Memory B cell (primary cell): Measurements from ENCODE around the gene KPNB1.

Source experiments
- ATAC-seq: fragments of 150-1000 bp; cut with Tn5 transposase; 2 replicates; pipeline ENCODE4 v1.10.0; 2021; ENCODE audit warnings: low read depth, mild to moderate bottlenecking, moderate library complexity
- DNase-seq, 2 donors: peaks; one replicate each; pipeline ENCODE4 v3.0.0; 2022; ENCODE audit warnings: low spot score in 2 of 2
- H3K27ac Mint-ChIP-seq: one replicate; pipeline ENCODE4 v1.8.0; 2022; ENCODE audit warnings: mild to moderate bottlenecking, moderate library complexity, mixed read lengths
- H3K27me3 Mint-ChIP-seq: one replicate; pipeline ENCODE4 v1.8.0; 2022; ENCODE audit warnings: mixed read lengths
- H3K36me3 Mint-ChIP-seq: one replicate; pipeline ENCODE4 v1.8.0; 2022; ENCODE audit warnings: mild to moderate bottlenecking, mixed read lengths
- H3K4me1 Mint-ChIP-seq: one replicate; pipeline ENCODE4 v1.8.0; 2022; ENCODE audit warnings: mixed read lengths
- H3K4me3 Mint-ChIP-seq: one replicate; pipeline ENCODE4 v1.8.0; 2022; ENCODE audit warnings: mild to moderate bottlenecking, moderate library complexity, mixed read lengths
- H3K9me3 Mint-ChIP-seq: one replicate; pipeline ENCODE4 v1.8.0; 2022; ENCODE audit warnings: mixed read lengths

The KPNB1 gene

GRCh38 chr17:47702391-47702995, 52.8 kb downstream of the KPNB1 start:
- ATAC-seq (no peak), DNase-seq (no peak)
- no peak overlapping the region for H3K27ac Mint-ChIP-seq
- no peak overlapping the region for H3K4me3 Mint-ChIP-seq
- H3K27me3 Mint-ChIP-seq, result no peaks in the 10 kb centered on the region
- H3K36me3 Mint-ChIP-seq, result no peaks in the 10 kb centered on the region
- H3K4me1 Mint-ChIP-seq, result peaks cover 52% of the 10 kb centered on the region
- H3K9me3 Mint-ChIP-seq, result no peaks in the 10 kb centered on the region

- Mint-ChIP-seq H3K27me3 (no peaks in the 10 kb centered on the region), H3K4me3 (peak overlapping the region; percentile 68), H3K9me3 (no peaks in the 10 kb centered on the region), H3K27ac (peak overlapping the region; percentile 37), H3K36me3 (no peaks in the 10 kb centered on the region), H3K4me1 (peaks cover 52% of the 10 kb centered on the region)
- DNase-seq (no peak), ATAC-seq (peak; percentile 54)
Observed at GRCh38 chr17:47703191-47703591, 53.5 kb downstream of the KPNB1 start.

GRCh38 chr17:47703671-47704070, 54.0 kb downstream of the KPNB1 start:
- Mint-ChIP-seq H3K4me3 (peak overlapping the region; percentile 68), H3K4me1 (peaks cover 51% of the 10 kb centered on the region), H3K27ac (peak overlapping the region; percentile 37), H3K27me3 (no peaks in the 10 kb centered on the region), H3K36me3 (no peaks in the 10 kb centered on the region), H3K9me3 (no peaks in the 10 kb centered on the region)
- DNase-seq, result no peak
- peak; percentile 9 for ATAC-seq

GRCh38 chr17:47704116-47704515, 54.4 kb downstream of the KPNB1 start:
- peak; percentile 53 for ATAC-seq
- no peak for DNase-seq
- H3K9me3 Mint-ChIP-seq, result no peaks in the 10 kb centered on the region
- peak overlapping the region; percentile 68 for H3K4me3 Mint-ChIP-seq
- no peaks in the 10 kb centered on the region for H3K36me3 Mint-ChIP-seq
- peak overlapping the region; percentile 37 for H3K27ac Mint-ChIP-seq
- H3K4me1 Mint-ChIP-seq, result peaks cover 47% of the 10 kb centered on the region
- no peaks in the 10 kb centered on the region for H3K27me3 Mint-ChIP-seq

- H3K4me1 Mint-ChIP-seq, result peaks cover 47% of the 10 kb centered on the region
- no peak overlapping the region for H3K27ac Mint-ChIP-seq
- no peak for DNase-seq
- no peaks in the 10 kb centered on the region for H3K27me3 Mint-ChIP-seq
- peak overlapping the region; percentile 68 for H3K4me3 Mint-ChIP-seq
- H3K9me3 Mint-ChIP-seq, result no peaks in the 10 kb centered on the region
- no peak for ATAC-seq
- H3K36me3 Mint-ChIP-seq, result peaks cover 2% of the 10 kb centered on the region
Observed at GRCh38 chr17:47704736-47705135, 55.0 kb downstream of the KPNB1 start.

GRCh38 chr17:47705536-47706530, 56.1 kb downstream of the KPNB1 start:
- Mint-ChIP-seq H3K4me1 (peaks cover 47% of the 10 kb centered on the region), H3K27me3 (peaks cover 2% of the 10 kb centered on the region), H3K9me3 (no peaks in the 10 kb centered on the region), H3K36me3 (peaks cover 6% of the 10 kb centered on the region), H3K4me3 (no peak overlapping the region), H3K27ac (peak overlapping the region; percentile 8)
- ATAC-seq, result no peak
- DNase-seq, result no peak

GRCh38 chr17:47707056-47707804, 57.5 kb downstream of the KPNB1 start:
- Mint-ChIP-seq H3K4me3 (no peak overlapping the region), H3K27ac (peak overlapping the region; percentile 45), H3K36me3 (peaks cover 6% of the 10 kb centered on the region), H3K9me3 (no peaks in the 10 kb centered on the region), H3K27me3 (peaks cover 2% of the 10 kb centered on the region), H3K4me1 (peaks cover 42% of the 10 kb centered on the region)
- DNase-seq (no peak), ATAC-seq (no peak)

- peaks cover 41% of the 10 kb centered on the region for H3K4me1 Mint-ChIP-seq
- peaks cover 2% of the 10 kb centered on the region for H3K27me3 Mint-ChIP-seq
- no peak for DNase-seq
- no peak overlapping the region for H3K4me3 Mint-ChIP-seq
- peaks cover 6% of the 10 kb centered on the region for H3K36me3 Mint-ChIP-seq
- no peaks in the 10 kb centered on the region for H3K9me3 Mint-ChIP-seq
- H3K27ac Mint-ChIP-seq, result no peak overlapping the region
- ATAC-seq, result no peak
Observed at GRCh38 chr17:47707884-47708283, 58.2 kb downstream of the KPNB1 start.

- Mint-ChIP-seq H3K27ac (no peak overlapping the region), H3K4me1 (peaks cover 43% of the 10 kb centered on the region), H3K36me3 (peaks cover 6% of the 10 kb centered on the region), H3K27me3 (peaks cover 2% of the 10 kb centered on the region), H3K9me3 (no peaks in the 10 kb centered on the region), H3K4me3 (no peak overlapping the region)
- DNase-seq, result no peak
- no peak for ATAC-seq
Observed at GRCh38 chr17:47708312-47708863, 58.7 kb downstream of the KPNB1 start.

GRCh38 chr17:47708864-47709541, 59.3 kb downstream of the KPNB1 start:
- Mint-ChIP-seq H3K4me3 (no peak overlapping the region), H3K9me3 (no peaks in the 10 kb centered on the region), H3K27me3 (peaks cover 2% of the 10 kb centered on the region), H3K36me3 (peaks cover 6% of the 10 kb centered on the region), H3K4me1 (peaks cover 44% of the 10 kb centered on the region), H3K27ac (no peak overlapping the region)
- DNase-seq, result no peak
- ATAC-seq, result no peak

GRCh38 chr17:47709594-47709993, 59.9 kb downstream of the KPNB1 start:
- no peak overlapping the region for H3K27ac Mint-ChIP-seq
- peaks cover 6% of the 10 kb centered on the region for H3K36me3 Mint-ChIP-seq
- H3K4me3 Mint-ChIP-seq, result no peak overlapping the region
- DNase-seq, result no peak
- peaks cover 2% of the 10 kb centered on the region for H3K27me3 Mint-ChIP-seq
- ATAC-seq, result no peak
- no peaks in the 10 kb centered on the region for H3K9me3 Mint-ChIP-seq
- peaks cover 44% of the 10 kb centered on the region for H3K4me1 Mint-ChIP-seq

- no peak for DNase-seq
- Mint-ChIP-seq H3K27me3 (peaks cover 2% of the 10 kb centered on the region), H3K27ac (no peak overlapping the region), H3K9me3 (no peaks in the 10 kb centered on the region), H3K4me1 (peaks cover 43% of the 10 kb centered on the region), H3K4me3 (no peak overlapping the region), H3K36me3 (peaks cover 6% of the 10 kb centered on the region)
- ATAC-seq, result no peak
Observed at GRCh38 chr17:47711366-47712099, 61.8 kb downstream of the KPNB1 start.
